ENCODE measurements around the gene TBCK.

The TBCK gene

DNA sequence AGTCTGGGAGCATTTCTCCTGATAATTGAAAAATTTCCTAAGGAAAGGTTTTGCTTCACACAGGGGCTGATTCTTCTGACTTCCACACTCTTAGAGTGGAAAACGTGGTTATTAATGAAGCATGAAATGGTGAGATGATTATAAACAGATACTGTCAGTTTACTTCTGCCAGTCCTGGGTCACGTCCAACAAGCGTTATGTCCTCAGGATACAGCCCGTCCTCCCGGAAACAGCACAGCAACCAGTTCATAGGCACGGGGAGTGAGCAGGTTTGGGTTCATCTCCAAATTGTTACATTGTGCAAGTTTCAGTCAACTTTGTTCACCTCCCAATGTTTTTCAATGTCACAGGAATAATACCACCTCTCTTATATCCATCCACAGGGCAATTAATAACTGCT, 321.9 kb downstream of the TBCK start:
- no peaks in the 10 kb centered on the region for H3K27me3 ChIP-seq (ENCODE audit: control insufficient read depth, insufficient read depth, low read length)
- no peaks in the 10 kb centered on the region for H3K36me3 ChIP-seq (ENCODE audit: control insufficient read depth, insufficient read depth, low read length)
- peaks cover 11% of the 10 kb centered on the region for H3K4me1 ChIP-seq (ENCODE audit: control insufficient read depth, insufficient read depth, low read length)
- no peak overlapping the region for H3K4me3 ChIP-seq (ENCODE audit: low read depth, low read length)
- no peaks in the 10 kb centered on the region for H3K9me3 ChIP-seq (ENCODE audit: control insufficient read depth, insufficient read depth, low read length)
- no peak overlapping the region for H3K9ac ChIP-seq (ENCODE audit: low read depth, low read length)
- H3K27ac ChIP-seq (ENCODE audit: low read depth, low read length) = no peak overlapping the region

DNA sequence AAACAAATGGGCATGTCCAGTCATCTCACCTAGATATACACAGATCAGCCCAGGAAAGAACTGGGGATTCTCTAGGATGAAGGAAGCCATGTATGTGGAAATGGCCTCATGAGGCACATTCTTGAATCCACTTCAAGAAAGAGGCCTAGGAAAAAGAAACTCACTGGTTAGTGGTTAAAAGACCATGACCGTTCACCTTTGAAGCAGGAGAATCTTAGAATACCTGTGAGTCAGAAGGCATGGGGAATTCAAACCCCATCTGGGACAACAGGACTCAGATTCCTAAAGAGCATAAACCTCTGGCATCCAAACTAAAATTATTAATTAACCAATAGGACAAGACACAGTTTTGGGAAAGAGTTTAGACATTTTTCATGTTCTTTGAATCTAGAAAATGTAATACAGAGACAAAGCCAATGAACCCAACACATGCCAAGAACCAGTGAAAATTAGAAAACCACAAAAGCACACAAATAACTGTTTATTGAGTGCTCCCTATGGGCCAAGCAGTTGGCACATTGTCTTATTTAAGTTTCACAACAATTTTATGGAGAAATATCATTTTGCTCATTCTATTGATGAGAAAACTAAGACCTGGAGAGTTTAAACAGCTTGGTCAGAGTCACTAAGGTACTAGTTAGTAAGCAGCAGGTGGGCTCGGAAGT, 323.2 kb downstream of the TBCK start:
- Histone ChIP-seq H3K4me1 (ENCODE audit: control insufficient read depth, insufficient read depth, low read length) (no peaks in the 10 kb centered on the region), H3K27me3 (ENCODE audit: control insufficient read depth, insufficient read depth, low read length) (no peaks in the 10 kb centered on the region), H3K9me3 (ENCODE audit: control insufficient read depth, insufficient read depth, low read length) (no peaks in the 10 kb centered on the region), H3K27ac (ENCODE audit: low read depth, low read length) (no peak overlapping the region), H3K36me3 (ENCODE audit: control insufficient read depth, insufficient read depth, low read length) (no peaks in the 10 kb centered on the region), H3K9ac (ENCODE audit: low read depth, low read length) (no peak overlapping the region), H3K4me3 (ENCODE audit: low read depth, low read length) (no peak overlapping the region)

DNA sequence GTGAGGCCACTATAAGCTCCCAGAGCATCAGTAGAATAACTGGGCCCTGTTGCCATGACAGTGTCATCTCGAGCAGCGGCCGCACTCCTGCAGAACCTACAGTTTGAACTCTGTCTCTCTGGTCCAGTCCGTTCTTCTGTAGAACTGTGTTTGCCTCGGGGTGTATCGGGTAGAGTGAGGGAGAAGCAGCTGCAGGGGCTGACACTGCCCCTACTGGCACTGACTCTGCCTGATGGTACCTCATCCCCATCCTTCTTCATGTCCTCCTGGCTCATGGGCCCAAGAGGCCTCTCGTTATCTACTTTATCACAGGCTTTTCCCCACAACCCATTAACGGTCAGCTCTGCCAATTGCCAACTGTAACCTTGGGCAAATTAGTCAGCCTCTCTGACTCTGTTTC, 324.3 kb downstream of the TBCK start:
- Histone ChIP-seq H3K4me3 (ENCODE audit: low read depth, low read length) (no peak overlapping the region), H3K9ac (ENCODE audit: low read depth, low read length) (no peak overlapping the region), H3K4me1 (ENCODE audit: control insufficient read depth, insufficient read depth, low read length) (no peaks in the 10 kb centered on the region), H3K27me3 (ENCODE audit: control insufficient read depth, insufficient read depth, low read length) (no peaks in the 10 kb centered on the region), H3K9me3 (ENCODE audit: control insufficient read depth, insufficient read depth, low read length) (no peaks in the 10 kb centered on the region), H3K27ac (ENCODE audit: low read depth, low read length) (no peak overlapping the region), H3K36me3 (ENCODE audit: control insufficient read depth, insufficient read depth, low read length) (no peaks in the 10 kb centered on the region)
